ENCODE results near the gene PADI2. TPM values are rescaled to one million over a fixed set of nuclear protein-coding genes. Genes with fewer than 3 reads are reported as not detected.

Gene PADI2
- total and polyA plus RNA-seq, 2 of the 8 experiments (the other 6 are each of a cell fraction or from before 2014, with no cell fraction given) = 1.6 to 7.5 TPM

GRCh38 chr1:17053685-17054410 is 65.4 kb downstream of the PADI2 start, which contains the start of gene SDHB (continued):
- TF ChIP-seq CHD1 (IDR thresholded peaks at IDR 0.05; ENCODE audit: low read depth, low read length) (no peak), POLR2AphosphoS5 (IDR thresholded peaks at IDR 0.05; ENCODE audit: low read depth, low read length) (peak; percentile 39; the same call in 1 of the 2 replicates), YY1 (IDR thresholded peaks at IDR 0.05; ENCODE audit: low read depth, low read length) (peak; percentile 98), CTBP2 (IDR thresholded peaks at IDR 0.05; ENCODE audit: borderline replicate concordance, insufficient read depth, insufficient read length, low read length) (no peak), KDM5A (IDR thresholded peaks at IDR 0.05; ENCODE audit: low read length) (peak; percentile 90), SAP30 (IDR thresholded peaks at IDR 0.05; ENCODE audit: insufficient read depth, insufficient replicate concordance, low read length) (peak; percentile 79), BACH1 (IDR thresholded peaks at IDR 0.05; ENCODE audit: low read length) (peak; percentile 98), CHD2 (IDR thresholded peaks at IDR 0.05; ENCODE audit: low read length) (no peak), MAFK (IDR thresholded peaks at IDR 0.05; ENCODE audit: low read depth, low read length) (no peak), SIN3A (conservative IDR thresholded peaks at IDR 0.05 in 1 of 2, IDR thresholded peaks at IDR 0.05 in 1 of 2; ENCODE audit: low read depth in 1 of 2, low read length in 2 of 2) (0 out of 4 replicates have a peak, but pooled peaks of 1 of the 2 experiments have one; percentile 79), SP1 (IDR thresholded peaks at IDR 0.05; ENCODE audit: low read depth, low read length) (peak; percentile 55; the same call in 1 of the 2 replicates), HDAC2 (IDR thresholded peaks at IDR 0.05; ENCODE audit: borderline replicate concordance in 1 of 2, low read depth in 2 of 2, low read length in 2 of 2) (peak; percentile 98 to 100), TAF7 (optimal IDR thresholded peaks at IDR 0.05; ENCODE audit: borderline replicate concordance, low read depth, low read length) (peak; percentile 80), GABPA (IDR thresholded peaks at IDR 0.05; ENCODE audit: borderline replicate concordance, insufficient read depth, low read length) (0 out of 2 replicates have a peak, but pooled peaks have one; percentile 27)
- TF ChIP-seq, protein P1, sequence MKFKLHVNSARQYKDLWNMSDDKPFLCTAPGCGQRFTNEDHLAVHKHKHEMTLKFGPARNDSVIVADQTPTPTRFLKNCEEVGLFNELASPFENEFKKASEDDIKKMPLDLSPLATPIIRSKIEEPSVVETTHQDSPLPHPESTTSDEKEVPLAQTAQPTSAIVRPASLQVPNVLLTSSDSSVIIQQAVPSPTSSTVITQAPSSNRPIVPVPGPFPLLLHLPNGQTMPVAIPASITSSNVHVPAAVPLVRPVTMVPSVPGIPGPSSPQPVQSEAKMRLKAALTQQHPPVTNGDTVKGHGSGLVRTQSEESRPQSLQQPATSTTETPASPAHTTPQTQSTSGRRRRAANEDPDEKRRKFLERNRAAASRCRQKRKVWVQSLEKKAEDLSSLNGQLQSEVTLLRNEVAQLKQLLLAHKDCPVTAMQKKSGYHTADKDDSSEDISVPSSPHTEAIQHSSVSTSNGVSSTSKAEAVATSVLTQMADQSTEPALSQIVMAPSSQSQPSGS (IDR thresholded peaks at IDR 0.05; ENCODE audit: low read length) = no peak
- TF ChIP-seq, protein P2, sequence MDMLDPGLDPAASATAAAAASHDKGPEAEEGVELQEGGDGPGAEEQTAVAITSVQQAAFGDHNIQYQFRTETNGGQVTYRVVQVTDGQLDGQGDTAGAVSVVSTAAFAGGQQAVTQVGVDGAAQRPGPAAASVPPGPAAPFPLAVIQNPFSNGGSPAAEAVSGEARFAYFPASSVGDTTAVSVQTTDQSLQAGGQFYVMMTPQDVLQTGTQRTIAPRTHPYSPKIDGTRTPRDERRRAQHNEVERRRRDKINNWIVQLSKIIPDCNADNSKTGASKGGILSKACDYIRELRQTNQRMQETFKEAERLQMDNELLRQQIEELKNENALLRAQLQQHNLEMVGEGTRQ (IDR thresholded peaks at IDR 0.05; ENCODE audit: low read length) = peak; percentile 53; the same call in 1 of the 2 replicates
